K562 (cell line): ENCODE measurements around the gene SMIM10. TPM values are rescaled to one million over a fixed set of nuclear protein-coding genes. Genes with fewer than 3 reads are reported as not detected.

ENCODE experiments used
- CREB1 ChIP-seq, 2 experiments: sonication (generic) in 1 of 2; formaldehyde crosslinking in 1 of 2; IDR thresholded peaks; 2 replicates each; pipeline versions ENCODE4 v1.6.1 to v1.8.0; 2012 to 2022; ENCODE audit warnings: inconsistent platforms in 1 of 2, mild to moderate bottlenecking in 1 of 2, missing genetic modification reagents in 1 of 2, moderate library complexity in 1 of 2
- CXXC5 ChIP-seq: fragments of 250-450 bp; sonication (Bioruptor Pico); IDR thresholded peaks from 2 replicates; pipeline ENCODE4 v1.8.0; 2022; ENCODE audit warnings: inconsistent platforms, mild to moderate bottlenecking, moderate library complexity
- HNRNPH1 ChIP-seq: fragments of 200-400 bp; formaldehyde crosslinking; optimal IDR thresholded peaks from 2 replicates; pipeline ENCODE3; 2017; ENCODE audit warnings: low read depth, mild to moderate bottlenecking, low read length, moderate library complexity
- KDM4B ChIP-seq, 2 experiments: fragments of 450-650 bp in 1 of 2; sonication (generic) in 1 of 2; IDR thresholded peaks; 2 replicates each; pipeline ENCODE4 v1.6.1; 2016 to 2017; ENCODE audit warnings: borderline replicate concordance in 2 of 2, antibody characterized with exemption in 1 of 2, low read depth in 1 of 2, mild to moderate bottlenecking in 1 of 2
- MYNN ChIP-seq, 2 experiments: sonication (generic); formaldehyde crosslinking in 1 of 2; IDR thresholded peaks; 2 replicates each; pipeline versions ENCODE4 v1.5.0 to v1.6.1; 2016 to 2020; ENCODE audit warnings: antibody characterized with exemption in 1 of 2, missing genetic modification reagents in 1 of 2
- RB1 ChIP-seq: fragments of 450-650 bp; IDR thresholded peaks from 2 replicates; pipeline ENCODE4 v1.6.1; 2017; ENCODE audit warnings: low read depth, mild to moderate bottlenecking
- SMAD4 ChIP-seq: fragments of 250-450 bp; sonication (Bioruptor Pico); conservative IDR thresholded peaks from 2 replicates; pipeline ENCODE4 v1.8.0; 2021; ENCODE audit warnings: inconsistent platforms, mild to moderate bottlenecking, moderate library complexity
- SNRNP70 ChIP-seq: fragments of 200-400 bp; formaldehyde crosslinking; optimal IDR thresholded peaks from 2 replicates; pipeline ENCODE3; 2017; ENCODE audit warnings: low read depth, low read length
- SRSF1 ChIP-seq: fragments of 200-400 bp; formaldehyde crosslinking; IDR thresholded peaks from 2 replicates; pipeline ENCODE4 v1.6.1; 2017; ENCODE audit warnings: mild to moderate bottlenecking, low read depth, low read length, moderate library complexity
- ZC3H8 ChIP-seq: fragments of 450-650 bp; IDR thresholded peaks from 2 replicates; pipeline ENCODE4 v1.6.1; 2017
- polyA plus RNA-seq, 8 experiments: library from polyadenylated mRNA; depleted of rRNA in 4 of 8; stranded (reverse) in 5 of 8; unstranded in 3 of 8; fragments of >200 nt; fragmentation: Nextera tagmentation in 2 of 8; fragmentation: Illumina TruSeq in 1 of 8; extraction: Ambion mirVana in 2 of 8; extraction: Trizol in 1 of 8; gene quantifications; 2 replicates each; pipeline versions ENCODE4 v1.2.1 to v1.2.3, GENCODE V29; 2011 to 2014; ENCODE audit warnings: inconsistent platforms in 1 of 8, missing spikeins in 1 of 8
- total RNA-seq, 7 experiments: library from RNA; depleted of rRNA in 6 of 7; stranded (reverse); fragments of >200 nt in 6 of 7; fragmentation: Illumina TruSeq in 2 of 7; extraction: Trizol in 2 of 7; gene quantifications; 2 replicates each; pipeline versions ENCODE4 v1.2.1 to v1.2.3, GENCODE V29; 2011 to 2021; ENCODE audit warnings: low replicate concordance in 1 of 7
- TF ChIP-seq, protein P1 (sequence below): fragments of 200-600 bp; sonication (generic); IDR thresholded peaks from one replicate; pipeline ENCODE4 v1.6.1; 2012; ENCODE audit warnings: mild to moderate bottlenecking, low read depth, low read length, inconsistent platforms
- TF ChIP-seq, protein P2 (sequence below): sonication (generic); formaldehyde crosslinking; IDR thresholded peaks from 2 replicates; pipeline ENCODE4 v1.8.0; 2022; ENCODE audit warnings: mild to moderate bottlenecking, missing genetic modification reagents
- TF ChIP-seq, protein P3 (sequence below), 2 experiments: fragments of 450-650 bp; conservative IDR thresholded peaks; 2 replicates each; pipeline ENCODE4 v1.6.1; 2017; ENCODE audit warnings: mild to moderate bottlenecking in 2 of 2, moderate library complexity in 2 of 2

SMIM10 gene
- total and polyA plus RNA-seq, 9 of the 15 experiments (the other 6 are each of a cell fraction or from before 2014, with no cell fraction given) = 2.1 to 25.3 (median 16.4) TPM

DNA sequence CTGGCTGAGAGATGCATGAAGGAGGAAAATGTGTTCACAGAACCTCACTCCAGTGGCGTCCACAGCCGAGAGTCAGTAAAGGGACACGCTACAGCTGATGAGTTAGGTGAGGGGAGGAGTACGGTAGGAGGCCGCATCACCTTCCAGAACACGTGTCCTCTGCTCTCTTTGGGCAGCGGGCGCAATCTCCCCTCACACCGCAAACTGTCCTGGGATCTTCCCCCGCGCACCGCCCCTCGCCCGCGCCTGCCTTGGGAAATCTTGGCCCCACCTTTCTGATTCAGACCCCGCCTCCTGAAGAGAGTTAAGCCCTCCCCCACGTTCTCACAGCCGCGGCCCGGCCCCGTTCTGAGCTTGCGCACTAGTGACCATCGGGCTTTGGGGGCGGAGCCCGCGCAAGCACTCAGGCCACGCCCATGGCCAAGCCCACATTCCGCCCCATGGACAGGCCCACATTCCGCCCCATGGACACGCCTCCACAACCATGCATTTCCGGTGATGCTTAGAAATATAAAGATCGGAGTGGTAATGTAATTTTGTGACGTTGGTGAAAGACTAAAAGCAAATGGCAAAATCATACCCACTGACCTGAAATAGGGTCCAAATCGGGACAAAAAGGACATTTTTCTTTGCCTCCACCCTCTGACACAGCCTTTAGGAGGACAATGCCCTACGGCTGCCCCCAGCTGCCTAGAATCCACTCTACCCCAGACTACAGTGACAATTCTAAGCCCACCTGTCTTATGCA, 13.3 kb downstream of the SMIM10 start (continued):
- TF ChIP-seq, protein P1, sequence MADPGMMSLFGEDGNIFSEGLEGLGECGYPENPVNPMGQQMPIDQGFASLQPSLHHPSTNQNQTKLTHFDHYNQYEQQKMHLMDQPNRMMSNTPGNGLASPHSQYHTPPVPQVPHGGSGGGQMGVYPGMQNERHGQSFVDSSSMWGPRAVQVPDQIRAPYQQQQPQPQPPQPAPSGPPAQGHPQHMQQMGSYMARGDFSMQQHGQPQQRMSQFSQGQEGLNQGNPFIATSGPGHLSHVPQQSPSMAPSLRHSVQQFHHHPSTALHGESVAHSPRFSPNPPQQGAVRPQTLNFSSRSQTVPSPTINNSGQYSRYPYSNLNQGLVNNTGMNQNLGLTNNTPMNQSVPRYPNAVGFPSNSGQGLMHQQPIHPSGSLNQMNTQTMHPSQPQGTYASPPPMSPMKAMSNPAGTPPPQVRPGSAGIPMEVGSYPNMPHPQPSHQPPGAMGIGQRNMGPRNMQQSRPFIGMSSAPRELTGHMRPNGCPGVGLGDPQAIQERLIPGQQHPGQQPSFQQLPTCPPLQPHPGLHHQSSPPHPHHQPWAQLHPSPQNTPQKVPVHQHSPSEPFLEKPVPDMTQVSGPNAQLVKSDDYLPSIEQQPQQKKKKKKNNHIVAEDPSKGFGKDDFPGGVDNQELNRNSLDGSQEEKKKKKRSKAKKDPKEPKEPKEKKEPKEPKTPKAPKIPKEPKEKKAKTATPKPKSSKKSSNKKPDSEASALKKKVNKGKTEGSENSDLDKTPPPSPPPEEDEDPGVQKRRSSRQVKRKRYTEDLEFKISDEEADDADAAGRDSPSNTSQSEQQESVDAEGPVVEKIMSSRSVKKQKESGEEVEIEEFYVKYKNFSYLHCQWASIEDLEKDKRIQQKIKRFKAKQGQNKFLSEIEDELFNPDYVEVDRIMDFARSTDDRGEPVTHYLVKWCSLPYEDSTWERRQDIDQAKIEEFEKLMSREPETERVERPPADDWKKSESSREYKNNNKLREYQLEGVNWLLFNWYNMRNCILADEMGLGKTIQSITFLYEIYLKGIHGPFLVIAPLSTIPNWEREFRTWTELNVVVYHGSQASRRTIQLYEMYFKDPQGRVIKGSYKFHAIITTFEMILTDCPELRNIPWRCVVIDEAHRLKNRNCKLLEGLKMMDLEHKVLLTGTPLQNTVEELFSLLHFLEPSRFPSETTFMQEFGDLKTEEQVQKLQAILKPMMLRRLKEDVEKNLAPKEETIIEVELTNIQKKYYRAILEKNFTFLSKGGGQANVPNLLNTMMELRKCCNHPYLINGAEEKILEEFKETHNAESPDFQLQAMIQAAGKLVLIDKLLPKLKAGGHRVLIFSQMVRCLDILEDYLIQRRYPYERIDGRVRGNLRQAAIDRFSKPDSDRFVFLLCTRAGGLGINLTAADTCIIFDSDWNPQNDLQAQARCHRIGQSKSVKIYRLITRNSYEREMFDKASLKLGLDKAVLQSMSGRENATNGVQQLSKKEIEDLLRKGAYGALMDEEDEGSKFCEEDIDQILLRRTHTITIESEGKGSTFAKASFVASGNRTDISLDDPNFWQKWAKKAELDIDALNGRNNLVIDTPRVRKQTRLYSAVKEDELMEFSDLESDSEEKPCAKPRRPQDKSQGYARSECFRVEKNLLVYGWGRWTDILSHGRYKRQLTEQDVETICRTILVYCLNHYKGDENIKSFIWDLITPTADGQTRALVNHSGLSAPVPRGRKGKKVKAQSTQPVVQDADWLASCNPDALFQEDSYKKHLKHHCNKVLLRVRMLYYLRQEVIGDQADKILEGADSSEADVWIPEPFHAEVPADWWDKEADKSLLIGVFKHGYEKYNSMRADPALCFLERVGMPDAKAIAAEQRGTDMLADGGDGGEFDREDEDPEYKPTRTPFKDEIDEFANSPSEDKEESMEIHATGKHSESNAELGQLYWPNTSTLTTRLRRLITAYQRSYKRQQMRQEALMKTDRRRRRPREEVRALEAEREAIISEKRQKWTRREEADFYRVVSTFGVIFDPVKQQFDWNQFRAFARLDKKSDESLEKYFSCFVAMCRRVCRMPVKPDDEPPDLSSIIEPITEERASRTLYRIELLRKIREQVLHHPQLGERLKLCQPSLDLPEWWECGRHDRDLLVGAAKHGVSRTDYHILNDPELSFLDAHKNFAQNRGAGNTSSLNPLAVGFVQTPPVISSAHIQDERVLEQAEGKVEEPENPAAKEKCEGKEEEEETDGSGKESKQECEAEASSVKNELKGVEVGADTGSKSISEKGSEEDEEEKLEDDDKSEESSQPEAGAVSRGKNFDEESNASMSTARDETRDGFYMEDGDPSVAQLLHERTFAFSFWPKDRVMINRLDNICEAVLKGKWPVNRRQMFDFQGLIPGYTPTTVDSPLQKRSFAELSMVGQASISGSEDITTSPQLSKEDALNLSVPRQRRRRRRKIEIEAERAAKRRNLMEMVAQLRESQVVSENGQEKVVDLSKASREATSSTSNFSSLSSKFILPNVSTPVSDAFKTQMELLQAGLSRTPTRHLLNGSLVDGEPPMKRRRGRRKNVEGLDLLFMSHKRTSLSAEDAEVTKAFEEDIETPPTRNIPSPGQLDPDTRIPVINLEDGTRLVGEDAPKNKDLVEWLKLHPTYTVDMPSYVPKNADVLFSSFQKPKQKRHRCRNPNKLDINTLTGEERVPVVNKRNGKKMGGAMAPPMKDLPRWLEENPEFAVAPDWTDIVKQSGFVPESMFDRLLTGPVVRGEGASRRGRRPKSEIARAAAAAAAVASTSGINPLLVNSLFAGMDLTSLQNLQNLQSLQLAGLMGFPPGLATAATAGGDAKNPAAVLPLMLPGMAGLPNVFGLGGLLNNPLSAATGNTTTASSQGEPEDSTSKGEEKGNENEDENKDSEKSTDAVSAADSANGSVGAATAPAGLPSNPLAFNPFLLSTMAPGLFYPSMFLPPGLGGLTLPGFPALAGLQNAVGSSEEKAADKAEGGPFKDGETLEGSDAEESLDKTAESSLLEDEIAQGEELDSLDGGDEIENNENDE = no peak
- TF ChIP-seq KDM4B (IDR thresholded peaks at IDR 0.05; ENCODE audit: borderline replicate concordance in 2 of 2, low read depth in 1 of 2) = no peak
- no peak for TF ChIP-seq SRSF1
- 0 out of 2 replicates have a peak, but pooled peaks have one; percentile 22 for TF ChIP-seq CXXC5
- no peak for TF ChIP-seq ZC3H8
- TF ChIP-seq MYNN (IDR thresholded peaks at IDR 0.05) = no peak
- TF ChIP-seq MYNN (CRISPR knock-in tag; IDR thresholded peaks at IDR 0.05) = no peak
- TF ChIP-seq SNRNP70 = no peak
- TF ChIP-seq, protein P2, sequence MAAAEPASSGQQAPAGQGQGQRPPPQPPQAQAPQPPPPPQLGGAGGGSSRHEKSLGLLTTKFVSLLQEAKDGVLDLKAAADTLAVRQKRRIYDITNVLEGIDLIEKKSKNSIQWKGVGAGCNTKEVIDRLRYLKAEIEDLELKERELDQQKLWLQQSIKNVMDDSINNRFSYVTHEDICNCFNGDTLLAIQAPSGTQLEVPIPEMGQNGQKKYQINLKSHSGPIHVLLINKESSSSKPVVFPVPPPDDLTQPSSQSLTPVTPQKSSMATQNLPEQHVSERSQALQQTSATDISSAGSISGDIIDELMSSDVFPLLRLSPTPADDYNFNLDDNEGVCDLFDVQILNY = no peak
- no peak for TF ChIP-seq CREB1 (IDR thresholded peaks at IDR 0.05)
- 0 out of 2 replicates have a peak, but pooled peaks have one; percentile 36 for TF ChIP-seq CREB1 (CRISPR knock-in tag; IDR thresholded peaks at IDR 0.05)
- TF ChIP-seq RB1 = no peak
- no peak for TF ChIP-seq HNRNPH1
- no peak for TF ChIP-seq SMAD4 (CRISPR knock-in tag)
- TF ChIP-seq, protein P3, sequence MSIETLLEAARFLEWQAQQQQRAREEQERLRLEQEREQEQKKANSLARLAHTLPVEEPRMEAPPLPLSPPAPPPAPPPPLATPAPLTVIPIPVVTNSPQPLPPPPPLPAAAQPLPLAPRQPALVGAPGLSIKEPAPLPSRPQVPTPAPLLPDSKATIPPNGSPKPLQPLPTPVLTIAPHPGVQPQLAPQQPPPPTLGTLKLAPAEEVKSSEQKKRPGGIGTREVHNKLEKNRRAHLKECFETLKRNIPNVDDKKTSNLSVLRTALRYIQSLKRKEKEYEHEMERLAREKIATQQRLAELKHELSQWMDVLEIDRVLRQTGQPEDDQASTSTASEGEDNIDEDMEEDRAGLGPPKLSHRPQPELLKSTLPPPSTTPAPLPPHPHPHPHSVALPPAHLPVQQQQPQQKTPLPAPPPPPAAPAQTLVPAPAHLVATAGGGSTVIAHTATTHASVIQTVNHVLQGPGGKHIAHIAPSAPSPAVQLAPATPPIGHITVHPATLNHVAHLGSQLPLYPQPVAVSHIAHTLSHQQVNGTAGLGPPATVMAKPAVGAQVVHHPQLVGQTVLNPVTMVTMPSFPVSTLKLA (conservative IDR thresholded peaks at IDR 0.05) = peak; percentile 39 to 76; a peak in 3 of 4 replicates
